Breast epithelium (tissue), 3 donors: ENCODE measurements around the gene SMARCA4.

Experiments used
- POLR2A ChIP-seq: fragments of 450-650 bp; IDR thresholded peaks from one replicate; pipeline ENCODE4 v1.6.1; 2016; ENCODE audit warnings: antibody characterized with exemption, mild to moderate bottlenecking, moderate library complexity
- TF ChIP-seq, protein P1 (sequence below), 3 donors: fragments of 450-650 bp; IDR thresholded peaks; one replicate each; pipeline ENCODE4 v1.5.1; 2016 to 2017; ENCODE audit warnings: antibody characterized with exemption in 3 of 3, mild to moderate bottlenecking in 3 of 3, moderate library complexity in 3 of 3

DNA sequence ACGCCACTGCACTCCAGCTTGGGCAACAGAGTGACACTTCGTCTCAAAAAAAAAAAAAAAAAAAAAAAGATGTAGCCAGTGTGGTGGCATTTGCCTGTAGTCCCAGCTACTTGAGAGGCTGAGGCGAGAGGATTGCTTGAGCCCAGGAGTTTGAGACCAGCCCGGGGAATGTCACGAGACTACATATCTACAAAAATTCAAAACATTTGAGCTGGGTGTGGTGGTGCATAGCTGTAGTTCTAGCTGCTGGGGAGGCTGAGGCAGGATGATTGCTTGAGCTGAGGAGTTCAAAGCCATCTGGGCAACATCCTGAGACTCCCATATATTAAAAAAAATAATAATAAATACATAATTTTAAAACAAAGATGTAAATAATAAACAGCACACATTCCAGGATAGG is 46.6 kb downstream of the SMARCA4 start:
- TF ChIP-seq, protein P1, sequence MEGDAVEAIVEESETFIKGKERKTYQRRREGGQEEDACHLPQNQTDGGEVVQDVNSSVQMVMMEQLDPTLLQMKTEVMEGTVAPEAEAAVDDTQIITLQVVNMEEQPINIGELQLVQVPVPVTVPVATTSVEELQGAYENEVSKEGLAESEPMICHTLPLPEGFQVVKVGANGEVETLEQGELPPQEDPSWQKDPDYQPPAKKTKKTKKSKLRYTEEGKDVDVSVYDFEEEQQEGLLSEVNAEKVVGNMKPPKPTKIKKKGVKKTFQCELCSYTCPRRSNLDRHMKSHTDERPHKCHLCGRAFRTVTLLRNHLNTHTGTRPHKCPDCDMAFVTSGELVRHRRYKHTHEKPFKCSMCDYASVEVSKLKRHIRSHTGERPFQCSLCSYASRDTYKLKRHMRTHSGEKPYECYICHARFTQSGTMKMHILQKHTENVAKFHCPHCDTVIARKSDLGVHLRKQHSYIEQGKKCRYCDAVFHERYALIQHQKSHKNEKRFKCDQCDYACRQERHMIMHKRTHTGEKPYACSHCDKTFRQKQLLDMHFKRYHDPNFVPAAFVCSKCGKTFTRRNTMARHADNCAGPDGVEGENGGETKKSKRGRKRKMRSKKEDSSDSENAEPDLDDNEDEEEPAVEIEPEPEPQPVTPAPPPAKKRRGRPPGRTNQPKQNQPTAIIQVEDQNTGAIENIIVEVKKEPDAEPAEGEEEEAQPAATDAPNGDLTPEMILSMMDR (IDR thresholded peaks at IDR 0.05), result no peak
- TF ChIP-seq POLR2A, result no peak
